Esophagus squamous epithelium (tissue), 4 donors: ENCODE measurements around the gene SCMH1.

Source experiments
- CTCF ChIP-seq, 6 experiments: fragments of 450-650 bp in 4 of 6; fragments of 200-600 bp in 2 of 6; sonication (generic) in 2 of 6; IDR thresholded peaks; one replicate each; pipeline ENCODE4 v1.5.1; 2016 to 2019; ENCODE audit warnings: antibody characterized with exemption in 6 of 6, mild to moderate bottlenecking in 4 of 6, moderate library complexity in 4 of 6
- POLR2A ChIP-seq, 4 donors: fragments of 450-650 bp; IDR thresholded peaks; one replicate each; pipeline ENCODE4 v1.6.1; 2017; ENCODE audit warnings: antibody characterized with exemption in 4 of 4, mild to moderate bottlenecking in 4 of 4, moderate library complexity in 3 of 4

GRCh38 chr1:41274752-41275545 is 32.8 kb upstream of the SCMH1 start:
- TF ChIP-seq CTCF (IDR thresholded peaks at IDR 0.05) (no peak), POLR2A (IDR thresholded peaks at IDR 0.05) (no peak)
